GM04504 (cell line): Measurements from ENCODE around the gene GGN.
A peak's percentile ranks its signal among the peaks of the same experiment; 100 is the strongest.
"Not testable (repeated sequence)": the region's sequence is repeated elsewhere in the genome, so short reads cannot be mapped to it uniquely, and the experiment has no call there.

Experiments
- DNase-seq: peaks from one replicate; pipeline ENCODE4 v3.0.0-alpha.2; 2012; ENCODE audit warnings: low read depth

The GGN gene

GRCh38 chr19:38362076-38362945, 25.5 kb downstream of the GGN start:
- no peak for DNase-seq

GRCh38 chr19:38361633-38362075, 26.2 kb downstream of the GGN start:
- no peak for DNase-seq

GRCh38 chr19:38360839-38361631, 26.8 kb downstream of the GGN start:
- no peak for DNase-seq

GRCh38 chr19:38360351-38360750, 27.5 kb downstream of the GGN start:
- no peak for DNase-seq

GRCh38 chr19:38359242-38360021, 28.4 kb downstream of the GGN start:
- no peak for DNase-seq

GRCh38 chr19:38358071-38358470, 29.8 kb downstream of the GGN start:
- DNase-seq: no peak

- DNase-seq: no peak
Measured at GRCh38 chr19:38355728-38356725, 31.8 kb downstream of the GGN start.

GRCh38 chr19:38352611-38353010, 35.2 kb downstream of the GGN start:
- DNase-seq: no peak

GRCh38 chr19:38351865-38352395, 35.9 kb downstream of the GGN start:
- DNase-seq: no peak

GRCh38 chr19:38350883-38351282, 37.0 kb downstream of the GGN start:
- DNase-seq: no peak

GRCh38 chr19:38346837-38347236, 41.0 kb downstream of the GGN start:
- no peak for DNase-seq

- DNase-seq: no peak
Measured at GRCh38 chr19:38340927-38341326, 46.9 kb downstream of the GGN start.

- not testable (repeated sequence) for DNase-seq
Measured at GRCh38 chr19:38339011-38339410, 48.8 kb downstream of the GGN start.

GRCh38 chr19:38337360-38337653, 50.5 kb downstream of the GGN start:
- DNase-seq: no peak

- peak; percentile 61 for DNase-seq
Measured at GRCh38 chr19:38336638-38337359, 51.0 kb downstream of the GGN start.

- peak; percentile 89 for DNase-seq
Measured at GRCh38 chr19:38335949-38336637, 51.7 kb downstream of the GGN start.
